Transverse colon (tissue), 4 donors: ENCODE results near the gene HOXA2.

Source experiments
- CTCF ChIP-seq, 5 experiments: fragments of 200-600 bp in 3 of 5; fragments of 450-650 bp in 2 of 5; sonication (generic) in 3 of 5; IDR thresholded peaks; 1 replicate in 2 of 5; 2 replicates in 3 of 5; pipeline ENCODE4 v1.5.1; 2016 to 2017; ENCODE audit warnings: antibody characterized with exemption in 5 of 5, inconsistent platforms in 3 of 5, mild to moderate bottlenecking in 2 of 5, moderate library complexity in 1 of 5
- POLR2AphosphoS5 ChIP-seq, 3 donors: sonication (generic); formaldehyde crosslinking; IDR thresholded peaks; one replicate each; pipeline ENCODE4 v1.6.1; 2016; ENCODE audit warnings: antibody characterized with exemption in 3 of 3

- TF ChIP-seq CTCF (IDR thresholded peaks at IDR 0.05) = no peak
- TF ChIP-seq POLR2AphosphoS5 (IDR thresholded peaks at IDR 0.05) = no peak
Measured at GRCh38 chr7:27133409-27134231, 31.1 kb upstream of the HOXA2 start.
